ENCODE results near the gene RAB40C. TPM values are rescaled to one million over a fixed set of nuclear protein-coding genes. Genes with fewer than 3 reads are reported as not detected.

Gene RAB40C
- total and polyA plus RNA-seq, 9 of the 15 experiments (the other 6 are each of a cell fraction or from before 2014, with no cell fraction given): 0.17 to 23.4 (median 8.7) TPM

- TF ChIP-seq CSDE1 (IDR thresholded peaks at IDR 0.05) (no peak), NR2F6 (CRISPR knock-in tag; IDR thresholded peaks at IDR 0.05) (no peak), PKNOX1 (IDR thresholded peaks at IDR 0.05) (no peak), IRF1 (CRISPR knock-in tag; IDR thresholded peaks at IDR 0.05; ENCODE audit: borderline replicate concordance) (no peak), ZBTB12 (CRISPR knock-in tag; IDR thresholded peaks at IDR 0.05) (no peak), CTBP1 (IDR thresholded peaks at IDR 0.05; ENCODE audit: borderline replicate concordance) (no peak), NR2C2 (CRISPR knock-in tag; IDR thresholded peaks at IDR 0.05) (no peak), NR2C2 (tag; IDR thresholded peaks at IDR 0.05) (no peak), POLR3A (IDR thresholded peaks at IDR 0.05; ENCODE audit: borderline replicate concordance, extremely low read depth, insufficient read depth, insufficient read length) (no peak), ZBTB11 (CRISPR knock-in tag; IDR thresholded peaks at IDR 0.05) (no peak), HEY1 (CRISPR knock-in tag; IDR thresholded peaks at IDR 0.05; ENCODE audit: borderline replicate concordance) (no peak), ZNF583 (CRISPR knock-in tag; IDR thresholded peaks at IDR 0.05) (no peak), MITF (IDR thresholded peaks at IDR 0.05) (no peak), MED1 (CRISPR knock-in tag; IDR thresholded peaks at IDR 0.05; ENCODE audit: borderline replicate concordance) (no peak), NRF1 (conservative IDR thresholded peaks at IDR 0.05 in 1 of 2, IDR thresholded peaks at IDR 0.05 in 1 of 2) (peak; percentile 63 to 66), BACH1 (tag; IDR thresholded peaks at IDR 0.05) (no peak), ARID2 (IDR thresholded peaks at IDR 0.05) (no peak), JUND (IDR thresholded peaks at IDR 0.05; ENCODE audit: borderline replicate concordance, low read depth, low read length) (no peak), JUND (tag; IDR thresholded peaks at IDR 0.05; ENCODE audit: borderline replicate concordance, low read depth, low read length) (no peak), BCL6 (CRISPR knock-in tag; IDR thresholded peaks at IDR 0.05) (no peak)
Observed at GRCh38 chr16:637081-638018, 47.5 kb downstream of the RAB40C start (continued).
